CD4-positive, alpha-beta T cell (primary cell): Measurements from ENCODE around the gene BICRAL. TPM values are rescaled to one million over a fixed set of nuclear protein-coding genes. Genes with fewer than 3 reads are reported as not detected.

Experiments used
- ATAC-seq: fragments of 200-7000 bp; cut with Tn5 transposase; one replicate; pipeline ENCODE4 v1.10.0; 2022; ENCODE audit warnings: mild to moderate bottlenecking; ENCODE audit not compliant: poor library complexity
- CTCF ChIA-PET: fragments of 350-600 bp; sonication (Branson Sonifier 250); formaldehyde crosslinking; loops from one replicate; lab custom pipeline; 2021; ENCODE audit warnings: antibody characterized with exemption, inconsistent platforms; lab: Charles Lee
- POLR2A ChIA-PET: fragments of 350-600 bp; sonication (Branson Sonifier 250); formaldehyde crosslinking; loops from one replicate; lab custom pipeline; 2021; ENCODE audit warnings: antibody characterized with exemption, inconsistent platforms; lab: Charles Lee
- DNase-seq, 14 experiments: peaks; one replicate each; pipeline ENCODE4 v3.0.0-alpha.2; 2013 to 2020; ENCODE audit warnings: mixed read lengths in 2 of 14
- H3K27ac ChIP-seq, 2 donors: one replicate each; pipeline versions ENCODE4 v1.5.1 to v1.7.0; 2013; ENCODE audit warnings: low read length in 2 of 2, low read depth in 1 of 2, mild to moderate bottlenecking in 1 of 2
- H3K27me3 ChIP-seq, 2 experiments: 1 replicate in 1 of 2; 2 replicates in 1 of 2; pipeline versions ENCODE4 v1.6.1 to v1.7.0; 2013; ENCODE audit warnings: low read length in 2 of 2, control low read depth in 1 of 2, mild to moderate bottlenecking in 1 of 2, moderate library complexity in 1 of 2; ENCODE audit not compliant: insufficient read depth in 2 of 2, control insufficient read depth in 1 of 2
- H3K36me3 ChIP-seq: one replicate; pipeline ENCODE4 v1.6.1; 2013; ENCODE audit warnings: low read length, control low read depth; ENCODE audit not compliant: insufficient read depth
- H3K4me1 ChIP-seq: one replicate; pipeline ENCODE4 v1.6.1; 2013; ENCODE audit warnings: low read length, control low read depth; ENCODE audit not compliant: insufficient read depth
- H3K4me3 ChIP-seq: one replicate; pipeline ENCODE4 v1.5.1; 2013; ENCODE audit warnings: mild to moderate bottlenecking, low read length, moderate library complexity
- H3K9me3 ChIP-seq, 2 experiments: 1 replicate in 1 of 2; 2 replicates in 1 of 2; pipeline versions ENCODE4 v1.6.1 to v1.7.0; 2013; ENCODE audit warnings: low read length in 2 of 2, mild to moderate bottlenecking in 2 of 2, control low read depth in 1 of 2, moderate library complexity in 1 of 2; ENCODE audit not compliant: control insufficient read depth in 1 of 2, insufficient read depth in 1 of 2
- H3K27ac Mint-ChIP-seq: one replicate; pipeline ENCODE4 v1.8.0; 2020; ENCODE audit warnings: mixed read lengths
- H3K27me3 Mint-ChIP-seq: one replicate; pipeline ENCODE4 v1.8.0; 2021; ENCODE audit warnings: mixed read lengths
- H3K36me3 Mint-ChIP-seq: one replicate; pipeline ENCODE4 v1.8.0; 2021; ENCODE audit warnings: low read depth, mixed read lengths
- H3K4me1 Mint-ChIP-seq: one replicate; pipeline ENCODE4 v1.8.0; 2021; ENCODE audit warnings: low read depth, mixed read lengths
- H3K4me3 Mint-ChIP-seq: one replicate; pipeline ENCODE4 v1.8.0; 2020; ENCODE audit warnings: mild to moderate bottlenecking, mixed read lengths
- H3K9me3 Mint-ChIP-seq: one replicate; pipeline ENCODE4 v1.8.0; 2020; ENCODE audit warnings: mixed read lengths
- CTCF ChIP-seq: fragments of 200-600 bp; IDR thresholded peaks from one replicate; pipeline ENCODE4 v1.8.0; 2022; ENCODE audit warnings: antibody characterized with exemption, mild to moderate bottlenecking
- intact Hi-C, 2 experiments: fragments of 100-400 bp; cut with DNase I in 1 of 2; cut with micrococcal nuclease in 1 of 2; formaldehyde crosslinking; loops; one replicate each; pipeline versions ENCODE4 v1.15.1 to v1.9.0; 2023 to 2025; cut with DNase I, micrococcal nuclease
- total RNA-seq, 174 experiments: library from RNA in 2 of 174; stranded (reverse) in 2 of 174; gene quantifications; one replicate each; pipeline ENCODE4 v1.2.3 and lab custom pipeline; 2021 to 2026

BICRAL gene
- total RNA-seq, 2 experiments from 2014 or later: 15.0 to 15.8 TPM

GRCh38 chr6:42821846-42822245, 40.0 kb downstream of the BICRAL start:
- DNase-seq (no peak), ATAC-seq (no peak)
- H3K27me3 ChIP-seq: no peaks in the 10 kb centered on the region
- H3K9me3 Mint-ChIP-seq: no peaks in the 10 kb centered on the region
- peaks cover 52% of the 10 kb centered on the region for H3K36me3 Mint-ChIP-seq
- TF ChIP-seq CTCF: no peak
- intact Hi-C loops: loop anchor here (5.0 to 10.0 kb wide), 4 partner anchors 35 to 77 kb away; partner anchors contain the start of gene TBCC (in 1 of the 2)
- peaks cover 39% of the 10 kb centered on the region for H3K36me3 ChIP-seq
- CTCF ChIA-PET: no interaction called here
- H3K27me3 Mint-ChIP-seq: no peaks in the 10 kb centered on the region
- no peak overlapping the region for H3K4me3 ChIP-seq
- H3K4me1 ChIP-seq: peaks cover 7% of the 10 kb centered on the region
- no peaks in the 10 kb centered on the region for H3K9me3 ChIP-seq
- no peak overlapping the region for H3K4me3 Mint-ChIP-seq
- H3K4me1 Mint-ChIP-seq: peaks cover 37% of the 10 kb centered on the region
- H3K27ac Mint-ChIP-seq: peak overlapping the region; percentile 64
- H3K27ac ChIP-seq: no peak overlapping the region
- POLR2A ChIA-PET: no interaction called here

GRCh38 chr6:42829561-42830092, 47.8 kb downstream of the BICRAL start:
- peak overlapping the region; percentile 14 for H3K27ac Mint-ChIP-seq
- no peaks in the 10 kb centered on the region for H3K9me3 ChIP-seq
- CTCF ChIA-PET: no interaction called here
- H3K4me1 ChIP-seq: no peaks in the 10 kb centered on the region
- no peaks in the 10 kb centered on the region for H3K9me3 Mint-ChIP-seq
- TF ChIP-seq CTCF: no peak
- no peak overlapping the region for H3K4me3 Mint-ChIP-seq
- no peak overlapping the region for H3K4me3 ChIP-seq
- POLR2A ChIA-PET: interaction anchor here (1.7 kb wide), 1 partner anchor 100 kb away, joined by 4 read pairs; no protein-coding TSS in a partner anchor
- peaks cover 76% of the 10 kb centered on the region for H3K36me3 Mint-ChIP-seq
- DNase-seq: no peak
- peaks cover 15% of the 10 kb centered on the region for H3K4me1 Mint-ChIP-seq
- peaks cover 58% of the 10 kb centered on the region for H3K36me3 ChIP-seq
- H3K27ac ChIP-seq: no peak overlapping the region
- H3K27me3 ChIP-seq: no peaks in the 10 kb centered on the region
- intact Hi-C loops: loop anchor here in 1 of 2 experiments (10.0 kb wide), 1 partner anchor 85 kb away; the partner anchor contains the start of gene TBCC
- no peak for ATAC-seq
- H3K27me3 Mint-ChIP-seq: no peaks in the 10 kb centered on the region

GRCh38 chr6:42831237-42831636, 49.4 kb downstream of the BICRAL start:
- Histone ChIP-seq H3K27ac (no peak overlapping the region), H3K4me3 (no peak overlapping the region), H3K9me3 (no peaks in the 10 kb centered on the region), H3K27me3 (no peaks in the 10 kb centered on the region), H3K4me1 (no peaks in the 10 kb centered on the region), H3K36me3 (peaks cover 61% of the 10 kb centered on the region)
- CTCF ChIA-PET: no interaction called here
- Mint-ChIP-seq H3K27me3 (no peaks in the 10 kb centered on the region), H3K4me1 (peaks cover 18% of the 10 kb centered on the region), H3K27ac (peak overlapping the region; percentile 69), H3K36me3 (peaks cover 81% of the 10 kb centered on the region), H3K9me3 (no peaks in the 10 kb centered on the region), H3K4me3 (no peak overlapping the region)
- POLR2A ChIA-PET: interaction anchor here (0.9 to 1.7 kb wide), 2 partner anchors 85 to 101 kb away, joined by 4 to 5 read pairs; partner anchors contain the start of gene TBCC
- no peak for DNase-seq
- intact Hi-C loops: no loop called here
- TF ChIP-seq CTCF: no peak
- no peak for ATAC-seq
